Pancreas (tissue), 10 donors: ENCODE measurements around the gene GPC5. TPM values are rescaled to one million over a fixed set of nuclear protein-coding genes. Genes with fewer than 3 reads are reported as not detected.

ENCODE experiments used
- ATAC-seq, 4 donors: fragments of 200-7000 bp; cut with Tn5 transposase; one replicate each; pipeline versions ENCODE4 v1.8.0 to v1.9.1; 2020; ENCODE audit warnings: mild to moderate bottlenecking in 4 of 4, moderate library complexity in 4 of 4
- DNase-seq, 6 donors: peaks; one replicate each; pipeline ENCODE4 v3.0.0-alpha.2; 2020
- FAIRE-seq: peaks from 2 replicates; lab custom pipeline; 2012; peaks lifted over from hg19 to GRCh38; lab: Jason Lieb, UNC
- H3K27ac ChIP-seq, 4 donors: fragments of 200-600 bp; sonication (generic); 1 replicate in 3 of 4; 2 replicates in 1 of 4; pipeline versions ENCODE4 v1.5.0 to v1.8.0; 2020
- H3K27me3 ChIP-seq, 4 donors: fragments of 200-600 bp; one replicate each; pipeline ENCODE4 v1.8.0; 2021
- H3K36me3 ChIP-seq, 3 donors: fragments of 200-600 bp; sonication (generic) in 1 of 3; one replicate each; pipeline versions ENCODE4 v1.5.0 to v1.8.0; 2020 to 2021
- H3K4me1 ChIP-seq, 3 donors: fragments of 200-600 bp; one replicate each; pipeline ENCODE4 v1.8.0; 2021
- H3K4me3 ChIP-seq, 4 donors: fragments of 200-600 bp; sonication (generic) in 2 of 4; one replicate each; pipeline versions ENCODE4 v1.5.0 to v1.8.0; 2020 to 2021
- H3K9me3 ChIP-seq, 4 donors: fragments of 200-600 bp; one replicate each; pipeline ENCODE4 v1.8.0; 2021
- CTCF ChIP-seq, 4 donors: fragments of 200-600 bp; sonication (generic) in 3 of 4; IDR thresholded peaks; one replicate each; pipeline versions ENCODE4 v1.5.0 to v1.8.0; 2021; ENCODE audit warnings: antibody characterized with exemption in 4 of 4
- WGBS, 2 donors: extraction: QIAGEN DNeasy Blood & Tissue Kit; methylation state at CpG; one replicate each; pipeline ENCODE4 v1.1.7; 2013; 5-methylcytosine and 5-hydroxymethylcytosine counted together
- intact Hi-C, 3 donors: fragments of 100-400 bp; cut with DNase I; formaldehyde crosslinking; loops; one replicate each; pipeline versions ENCODE4 v1.11.1 to v1.14.2; 2022
- polyA plus RNA-seq, 2 donors: library from polyadenylated mRNA; stranded (reverse); fragments of 200-250 nt; gene quantifications; one replicate each; pipeline ENCODE4 v1.2.3, GENCODE V29; 2013
- total RNA-seq, 6 donors: library from RNA; stranded (reverse); fragmentation: NEBNext Ultra II Directional in 4 of 6; extraction: Animal tissue kit (Norgen Biotek cat#: 25700) in 4 of 6; gene quantifications; one replicate each; pipeline versions ENCODE4 v1.2.1 to v1.2.4, GENCODE V29; 2021 to 2023
- donor health status: healthy with polysubstance abuse.
- donor health status: DM: no; HTN: no; CAD: no; lungs with moderate emphysema.
- donor health status: DM: no; HTN: no; CAD: no.
- donor health status: control.
- donor health status: control.
- donor health status: Bipolar disorder and iron deficiency.
- donor health status: DM: yes; HTN: yes; CAD: no.
- donor health status: DM: no; HTN: no; CAD: no.
- donor health status: DM: no; HTN: no; CAD: no.
- donor health status: DM: yes; HTN: yes; CAD: no.

Gene GPC5
- total and polyA plus RNA-seq, 8 donors = 0.12 to 0.35 (median 0.35) TPM; not detected in 5

- no peaks in the 10 kb centered on the region for H3K27me3 ChIP-seq
- TF ChIP-seq CTCF (IDR thresholded peaks at IDR 0.05) = no peak
- no peak overlapping the region for H3K27ac ChIP-seq
- H3K4me1 ChIP-seq = no peaks in the 10 kb centered on the region
- DNase-seq (no peak), ATAC-seq (no peak), FAIRE-seq (no peak)
- intact Hi-C loops = no loop called here
- no peak overlapping the region for H3K4me3 ChIP-seq
- no peaks in the 10 kb centered on the region for H3K9me3 ChIP-seq
- no peaks in the 10 kb centered on the region for H3K36me3 ChIP-seq
Observed at GRCh38 chr13:91459485-91459884, 61.1 kb downstream of the GPC5 start.

- WGBS, 2 donors = 61 to 73% methylated on average over 5 of the region's 5 CpGs
- no peak for TF ChIP-seq CTCF (IDR thresholded peaks at IDR 0.05)
- H3K27ac ChIP-seq = no peak overlapping the region
- no peaks in the 10 kb centered on the region for H3K36me3 ChIP-seq
- FAIRE-seq (no peak), ATAC-seq (no peak), DNase-seq (no peak)
- no peaks in the 10 kb centered on the region for H3K9me3 ChIP-seq
- intact Hi-C loops = no loop called here
- H3K27me3 ChIP-seq = no peaks in the 10 kb centered on the region
- H3K4me3 ChIP-seq = no peak overlapping the region
- H3K4me1 ChIP-seq = no peaks in the 10 kb centered on the region
Observed at GRCh38 chr13:91464336-91464735, 65.9 kb downstream of the GPC5 start.

GRCh38 chr13:91467236-91467635 lies 68.8 kb downstream of the GPC5 start:
- Histone ChIP-seq H3K27me3 (no peaks in the 10 kb centered on the region), H3K4me1 (no peaks in the 10 kb centered on the region), H3K27ac (no peak overlapping the region), H3K36me3 (no peaks in the 10 kb centered on the region), H3K4me3 (no peak overlapping the region), H3K9me3 (no peaks in the 10 kb centered on the region)
- ATAC-seq (no peak), DNase-seq (no peak), FAIRE-seq (no peak)
- intact Hi-C loops = no loop called here
- no peak for TF ChIP-seq CTCF (IDR thresholded peaks at IDR 0.05)
- 44 to 48% methylated on average over 3 of the region's 3 CpGs for WGBS, 2 donors

GRCh38 chr13:91468301-91468700 lies 69.9 kb downstream of the GPC5 start:
- no peak overlapping the region for H3K27ac ChIP-seq
- ATAC-seq (no peak), FAIRE-seq (no peak), DNase-seq (no peak)
- no peaks in the 10 kb centered on the region for H3K4me1 ChIP-seq
- TF ChIP-seq CTCF (IDR thresholded peaks at IDR 0.05) = no peak
- no peaks in the 10 kb centered on the region for H3K27me3 ChIP-seq
- no peak overlapping the region for H3K4me3 ChIP-seq
- 61 to 70% methylated on average over 2 of the region's 2 CpGs for WGBS, 2 donors
- intact Hi-C loops = no loop called here
- H3K9me3 ChIP-seq = no peaks in the 10 kb centered on the region
- H3K36me3 ChIP-seq = no peaks in the 10 kb centered on the region

- no peaks in the 10 kb centered on the region for H3K36me3 ChIP-seq
- no peaks in the 10 kb centered on the region for H3K4me1 ChIP-seq
- TF ChIP-seq CTCF (IDR thresholded peaks at IDR 0.05) = no peak
- FAIRE-seq (no peak), DNase-seq (no peak), ATAC-seq (no peak)
- intact Hi-C loops = no loop called here
- no peak overlapping the region for H3K4me3 ChIP-seq
- no peak overlapping the region for H3K27ac ChIP-seq
- WGBS, 2 donors = 61 to 74% methylated on average over 4 of the region's 4 CpGs
- no peaks in the 10 kb centered on the region for H3K27me3 ChIP-seq
- no peaks in the 10 kb centered on the region for H3K9me3 ChIP-seq
Observed at GRCh38 chr13:91470084-91470621, 71.7 kb downstream of the GPC5 start.
